Skeletal muscle tissue (tissue), 4 donors: ENCODE measurements around the gene KHK. TPM values are rescaled to one million over a fixed set of nuclear protein-coding genes. Genes with fewer than 3 reads are reported as not detected.
A peak's percentile ranks its signal among the peaks of the same experiment; 100 is the strongest.

ENCODE experiments used
- H3K27ac ChIP-seq: one replicate; pipeline ENCODE4 v1.7.0; 2013; ENCODE audit warnings: mild to moderate bottlenecking, low read depth, low read length, inconsistent platforms
- H3K27me3 ChIP-seq, 3 donors: one replicate each; pipeline ENCODE4 v1.7.0; 2013; ENCODE audit warnings: low read length in 3 of 3; ENCODE audit not compliant: control insufficient read depth in 3 of 3, insufficient read depth in 3 of 3
- H3K36me3 ChIP-seq, 3 donors: one replicate each; pipeline ENCODE4 v1.7.0; 2013; ENCODE audit warnings: low read length in 3 of 3; ENCODE audit not compliant: control insufficient read depth in 3 of 3, insufficient read depth in 3 of 3
- H3K4me1 ChIP-seq, 3 donors: one replicate each; pipeline ENCODE4 v1.7.0; 2013; ENCODE audit warnings: low read length in 3 of 3, mild to moderate bottlenecking in 3 of 3; ENCODE audit not compliant: control insufficient read depth in 3 of 3, insufficient read depth in 3 of 3
- H3K4me3 ChIP-seq, 3 donors: one replicate each; pipeline ENCODE4 v1.7.0; 2013; ENCODE audit warnings: low read length in 3 of 3
- H3K9ac ChIP-seq, 3 donors: one replicate each; pipeline ENCODE4 v1.7.0; 2013; ENCODE audit warnings: low read length in 3 of 3, mild to moderate bottlenecking in 3 of 3, moderate library complexity in 2 of 3, low read depth in 1 of 3
- H3K9me3 ChIP-seq, 3 donors: one replicate each; pipeline ENCODE4 v1.7.0; 2013; ENCODE audit warnings: low read length in 3 of 3; ENCODE audit not compliant: control insufficient read depth in 3 of 3
- total RNA-seq: library from RNA; depleted of rRNA; stranded (reverse); fragments of >200 nt; gene quantifications from one replicate; pipeline ENCODE4 v1.2.3, GENCODE V29; 2014
- donor health status: Osteomylitis.

Gene KHK
- total RNA-seq, 1 donor from 2014 or later = 2.1 TPM

- H3K9me3 ChIP-seq = no peaks in the 10 kb centered on the region
- peaks cover 30 to 66% (median 57%) of the 10 kb centered on the region in 3 donors for H3K36me3 ChIP-seq
- no peaks in the 10 kb centered on the region for H3K4me1 ChIP-seq
- H3K9ac ChIP-seq = no peak overlapping the region
- no peak overlapping the region for H3K27ac ChIP-seq
- H3K4me3 ChIP-seq = no peak overlapping the region
- no peaks in the 10 kb centered on the region for H3K27me3 ChIP-seq
Measured at GRCh38 chr2:27058210-27058609, 28.4 kb upstream of the KHK start.

GRCh38 chr2:27059141-27059820, 27.3 kb upstream of the KHK start:
- Histone ChIP-seq H3K36me3 (peaks cover 23 to 56% (median 46%) of the 10 kb centered on the region in 3 donors), H3K27ac (no peak overlapping the region), H3K9ac (peak overlapping the region in 1 of 3 donors; percentile 48)

GRCh38 chr2:27060323-27060722, 26.2 kb upstream of the KHK start:
- Histone ChIP-seq H3K9ac (no peak overlapping the region), H3K9me3 (no peaks in the 10 kb centered on the region), H3K27ac (no peak overlapping the region), H3K27me3 (no peaks in the 10 kb centered on the region), H3K36me3 (peaks cover 18 to 45% (median 38%) of the 10 kb centered on the region in 3 donors), H3K4me1 (peaks cover 0 to 7% (median 5%) of the 10 kb centered on the region in 3 donors), H3K4me3 (no peak overlapping the region)

More at GRCh38 chr2:27059141-27059820, 27.3 kb upstream of the KHK start:
- Histone ChIP-seq H3K9me3 (no peaks in the 10 kb centered on the region), H3K27me3 (no peaks in the 10 kb centered on the region), H3K4me1 (peaks cover 0 to 7% (median 5%) of the 10 kb centered on the region in 3 donors), H3K4me3 (no peak overlapping the region)

DNA sequence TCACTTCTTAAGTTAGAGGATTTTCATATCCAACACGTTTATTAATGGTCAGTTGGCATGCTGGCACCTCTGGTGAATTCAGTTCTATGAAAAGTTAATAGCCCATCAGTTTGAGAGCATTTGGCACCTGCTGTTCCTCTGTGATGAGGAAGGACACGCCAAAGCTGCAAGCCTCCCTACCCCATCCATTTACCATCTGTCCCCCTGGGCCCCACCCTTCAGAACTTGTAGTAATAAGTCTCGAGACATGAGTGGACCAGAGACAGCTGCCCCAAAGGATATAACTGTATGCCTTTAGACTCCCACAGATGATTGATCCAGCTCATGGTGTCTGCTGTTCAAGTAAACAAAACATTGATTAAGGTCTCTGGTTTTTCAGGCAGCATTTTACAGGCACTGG, 21.4 kb upstream of the KHK start:
- peaks cover 16 to 26% (median 19%) of the 10 kb centered on the region in 3 donors for H3K4me1 ChIP-seq
- H3K9ac ChIP-seq = no peak overlapping the region
- H3K36me3 ChIP-seq = peaks cover 15 to 38% (median 28%) of the 10 kb centered on the region in 3 donors
- H3K9me3 ChIP-seq = no peaks in the 10 kb centered on the region
- H3K27me3 ChIP-seq = no peaks in the 10 kb centered on the region
- H3K4me3 ChIP-seq = no peak overlapping the region
- no peak overlapping the region for H3K27ac ChIP-seq

- no peak overlapping the region for H3K4me3 ChIP-seq
- peaks cover 29 to 44% (median 34%) of the 10 kb centered on the region in 3 donors for H3K4me1 ChIP-seq
- no peak overlapping the region for H3K27ac ChIP-seq
- H3K36me3 ChIP-seq = peaks cover 21 to 34% (median 25%) of the 10 kb centered on the region in 3 donors
- no peak overlapping the region for H3K9ac ChIP-seq
- H3K27me3 ChIP-seq = no peaks in the 10 kb centered on the region
- H3K9me3 ChIP-seq = no peaks in the 10 kb centered on the region
Measured at GRCh38 chr2:27067385-27067784, 19.2 kb upstream of the KHK start.

- Histone ChIP-seq H3K4me3 (no peak overlapping the region), H3K36me3 (peaks cover 21 to 29% (median 25%) of the 10 kb centered on the region in 3 donors)
Measured at GRCh38 chr2:27069436-27069835, 17.1 kb upstream of the KHK start.

DNA sequence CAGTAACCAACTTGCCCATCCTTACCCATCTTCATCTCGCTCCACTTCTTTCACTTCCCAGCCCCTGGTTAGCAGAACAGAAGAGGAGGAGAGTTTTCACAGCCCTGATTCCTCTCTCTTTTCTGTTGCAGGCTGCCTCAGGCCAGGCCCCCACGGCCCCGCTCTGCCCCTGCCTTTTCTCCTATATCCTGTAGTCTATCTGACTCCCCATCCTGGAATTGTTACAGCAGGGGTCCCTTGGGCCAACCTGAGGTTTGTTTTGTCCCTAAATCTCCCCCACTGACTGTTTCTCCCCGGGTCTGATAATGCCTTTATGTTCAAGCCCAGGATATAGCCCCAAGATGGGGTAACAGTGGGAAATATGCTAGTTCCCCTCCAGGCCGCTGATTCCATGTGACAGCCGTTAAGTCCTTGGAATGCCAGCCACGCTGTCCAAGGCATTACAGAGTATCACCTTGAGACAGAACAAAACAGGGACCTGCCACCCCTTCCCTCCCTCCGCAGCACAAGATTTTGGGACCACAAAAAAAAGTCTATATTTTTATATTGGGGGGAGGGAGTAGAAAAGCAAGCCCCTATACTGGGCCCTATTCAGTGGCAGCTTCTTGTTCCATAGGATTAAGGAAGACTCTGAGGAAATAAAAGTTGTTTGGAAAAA, 16.5 kb upstream of the KHK start:
- Histone ChIP-seq H3K9me3 (no peaks in the 10 kb centered on the region), H3K27ac (no peak overlapping the region), H3K9ac (peak overlapping the region; percentile 93 to 96 (median 93)), H3K4me3 (peak overlapping the region; percentile 86 to 99 (median 89)), H3K4me1 (peaks cover 37 to 52% (median 37%) of the 10 kb centered on the region in 3 donors), H3K27me3 (no peaks in the 10 kb centered on the region), H3K36me3 (peaks cover 19 to 29% (median 25%) of the 10 kb centered on the region in 3 donors)

More at GRCh38 chr2:27069436-27069835, 17.1 kb upstream of the KHK start:
- Histone ChIP-seq H3K27me3 (no peaks in the 10 kb centered on the region), H3K9ac (peak overlapping the region in 1 of 3 donors; percentile 51), H3K4me1 (peaks cover 34 to 46% (median 34%) of the 10 kb centered on the region in 3 donors), H3K9me3 (no peaks in the 10 kb centered on the region), H3K27ac (no peak overlapping the region)

DNA sequence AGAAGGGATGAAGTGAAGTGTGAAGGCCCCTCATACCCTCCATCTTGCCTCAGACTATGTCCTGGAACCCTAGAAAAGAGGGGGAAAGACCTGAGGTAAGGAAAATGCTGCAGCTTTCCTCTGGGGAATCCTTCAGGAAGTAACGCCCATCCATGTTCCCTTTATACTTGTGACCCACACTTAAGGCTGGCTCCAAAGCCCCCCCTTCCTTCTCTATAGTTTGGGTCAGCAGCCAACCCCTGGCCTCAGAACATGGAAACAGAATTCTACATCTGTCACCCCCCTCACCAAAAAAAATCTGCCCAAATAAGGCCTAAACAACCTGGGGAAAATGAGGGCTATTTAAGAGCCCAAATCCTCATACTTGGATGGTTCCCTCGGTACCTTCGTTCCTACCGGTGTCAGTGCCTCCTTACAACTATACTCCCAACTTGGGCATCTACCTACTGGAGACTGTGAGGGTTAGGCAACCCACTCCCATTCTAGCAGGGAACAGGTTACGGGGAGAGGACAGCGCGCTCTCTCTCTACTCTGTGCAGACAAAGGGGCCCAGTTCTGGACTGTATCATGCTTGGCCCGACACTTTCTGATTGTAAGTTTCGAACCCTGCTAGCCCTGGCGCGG, 15.8 kb upstream of the KHK start:
- H3K27me3 ChIP-seq = no peaks in the 10 kb centered on the region
- peak overlapping the region; percentile 86 to 99 (median 89) for H3K4me3 ChIP-seq
- peak overlapping the region; percentile 87 for H3K27ac ChIP-seq
- peaks cover 19 to 29% (median 25%) of the 10 kb centered on the region in 3 donors for H3K36me3 ChIP-seq
- peaks cover 37 to 57% (median 38%) of the 10 kb centered on the region in 3 donors for H3K4me1 ChIP-seq
- H3K9ac ChIP-seq = peak overlapping the region; percentile 93 to 96 (median 93)
- H3K9me3 ChIP-seq = no peaks in the 10 kb centered on the region

DNA sequence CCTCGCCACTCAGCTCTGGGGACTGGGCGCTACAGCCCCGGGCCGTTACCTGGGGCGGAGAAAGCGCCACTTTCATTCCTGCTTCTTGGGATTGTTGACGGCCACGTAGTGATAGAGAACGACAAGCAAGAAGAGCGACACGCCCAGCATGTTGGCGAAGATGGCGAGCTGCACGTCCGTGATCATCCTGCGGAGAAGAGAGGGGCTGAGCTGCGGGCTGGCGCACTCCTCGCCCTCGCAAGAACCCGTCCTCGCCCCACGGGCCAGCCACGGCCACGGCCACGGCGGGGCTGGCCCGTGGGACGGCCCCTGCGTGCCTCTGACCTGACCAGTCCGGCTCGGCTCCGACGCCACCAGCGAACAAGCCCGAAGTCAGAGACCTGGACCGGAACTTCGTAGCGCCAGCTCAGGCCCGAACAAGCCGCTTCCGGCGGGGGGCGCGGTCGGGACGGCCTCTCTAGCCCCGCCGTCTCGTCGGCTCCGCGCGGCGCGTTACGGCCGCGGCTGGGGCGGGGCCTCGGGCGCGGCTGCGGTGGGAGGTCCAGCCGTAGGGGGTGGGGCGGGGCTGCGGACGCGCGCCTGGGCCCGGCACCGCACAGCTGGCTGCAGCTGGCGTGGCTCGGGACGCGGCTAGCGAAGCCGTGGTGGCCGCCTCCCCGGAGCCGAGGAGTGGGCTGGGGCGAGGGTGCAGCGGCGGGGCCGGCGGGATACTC, 15.1 kb upstream of the KHK start, which contains the start of gene OST4:
Gene OST4, minus strand, starts transcription at position 378 of the 713 bp plus-strand sequence.
- Histone ChIP-seq H3K27ac (peak within 1 kb of the TSS; percentile 87), H3K4me3 (peak within 1 kb of the TSS; percentile 86 to 99 (median 89)), H3K4me1 (peaks cover 37 to 64% (median 39%) of the 10 kb centered on the region in 3 donors), H3K9ac (peak within 1 kb of the TSS; percentile 93 to 96 (median 93)), H3K9me3 (no peaks in the 10 kb centered on the region), H3K36me3 (peaks cover 19 to 27% (median 25%) of the 10 kb centered on the region in 3 donors), H3K27me3 (no peaks in the 10 kb centered on the region)
